ENCODE measurements around the gene CERKL. TPM values are rescaled to one million over a fixed set of nuclear protein-coding genes. Genes with fewer than 3 reads are reported as not detected.

The CERKL gene
- total and polyA plus RNA-seq, 9 of the 15 experiments (the other 6 are each of a cell fraction or from before 2014, with no cell fraction given), result 0.04 to 0.08 TPM; not detected in 7

DNA sequence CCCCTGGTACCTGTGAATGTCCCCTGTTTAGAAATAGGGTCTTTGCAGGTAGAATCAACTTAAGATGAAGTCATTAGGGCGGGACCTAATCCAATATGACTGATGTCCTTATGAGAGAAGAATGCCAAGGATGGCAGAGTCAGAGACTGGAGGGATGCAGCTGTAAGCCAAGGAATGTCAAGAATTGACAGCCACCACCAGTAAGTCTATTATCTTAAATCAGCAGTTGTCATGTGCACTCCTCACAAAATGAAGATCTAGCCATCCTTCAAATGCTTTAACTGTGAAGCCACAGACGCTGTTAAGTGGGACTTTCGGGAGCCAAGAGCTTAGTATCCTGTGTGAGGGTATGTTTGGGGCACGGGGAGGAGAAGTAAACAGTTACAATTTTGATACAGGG is 116.5 kb downstream of the CERKL start:
- Histone ChIP-seq H3K79me2 (ENCODE audit: control insufficient read depth, insufficient read depth, low read length) (no peaks in the 10 kb centered on the region), H3K27ac (ENCODE audit: extremely low read depth, low read depth, low read length) (no peak overlapping the region), H2AFZ (ENCODE audit: low read depth, low read length) (no peak overlapping the region), H3K27me3 (ENCODE audit: control insufficient read depth in 2 of 2, insufficient read depth in 2 of 2, low read length in 2 of 2) (no peaks in the 10 kb centered on the region), H3K4me3 (no peak overlapping the region), H4K20me1 (replicated peaks; ENCODE audit: control insufficient read depth, insufficient read depth, low read length) (no peaks in the 10 kb centered on the region), H3K4me2 (ENCODE audit: insufficient read depth, low read length) (no peak overlapping the region), H3K36me3 (ENCODE audit: control insufficient read depth, insufficient read depth, low read length) (no peaks in the 10 kb centered on the region), H3K9ac (ENCODE audit: insufficient read depth in 1 of 2, low read depth in 2 of 2, low read length in 2 of 2) (no peak overlapping the region), H3K9me1 (ENCODE audit: control insufficient read depth, insufficient read depth, low read length) (no peaks in the 10 kb centered on the region), H3K4me1 (replicated peaks in 1 of 2; ENCODE audit: control insufficient read depth in 2 of 2, insufficient read depth in 2 of 2, low read length in 2 of 2) (no peaks in the 10 kb centered on the region), H3K9me3 (replicated peaks; ENCODE audit: control insufficient read depth, insufficient read depth, low read depth, low read length) (no peaks in the 10 kb centered on the region; the same call in 1 of the 2 replicates)
- BruUV-seq (replicated peaks), result no TSS peak
- TF ChIP-seq, protein P1, sequence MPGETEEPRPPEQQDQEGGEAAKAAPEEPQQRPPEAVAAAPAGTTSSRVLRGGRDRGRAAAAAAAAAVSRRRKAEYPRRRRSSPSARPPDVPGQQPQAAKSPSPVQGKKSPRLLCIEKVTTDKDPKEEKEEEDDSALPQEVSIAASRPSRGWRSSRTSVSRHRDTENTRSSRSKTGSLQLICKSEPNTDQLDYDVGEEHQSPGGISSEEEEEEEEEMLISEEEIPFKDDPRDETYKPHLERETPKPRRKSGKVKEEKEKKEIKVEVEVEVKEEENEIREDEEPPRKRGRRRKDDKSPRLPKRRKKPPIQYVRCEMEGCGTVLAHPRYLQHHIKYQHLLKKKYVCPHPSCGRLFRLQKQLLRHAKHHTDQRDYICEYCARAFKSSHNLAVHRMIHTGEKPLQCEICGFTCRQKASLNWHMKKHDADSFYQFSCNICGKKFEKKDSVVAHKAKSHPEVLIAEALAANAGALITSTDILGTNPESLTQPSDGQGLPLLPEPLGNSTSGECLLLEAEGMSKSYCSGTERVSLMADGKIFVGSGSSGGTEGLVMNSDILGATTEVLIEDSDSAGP (CRISPR knock-in tag; IDR thresholded peaks at IDR 0.05), result no peak
- TF ChIP-seq ZNF444 (CRISPR knock-in tag; IDR thresholded peaks at IDR 0.05) (no peak), SAFB2 (IDR thresholded peaks at IDR 0.05; ENCODE audit: borderline replicate concordance, low read depth, low read length, severe bottlenecking) (no peak), ZKSCAN3 (CRISPR knock-in tag; IDR thresholded peaks at IDR 0.05) (no peak), TAF1 (IDR thresholded peaks at IDR 0.05; ENCODE audit: control insufficient read depth, extremely low read depth, insufficient read depth, low read length, severe bottlenecking) (no peak)
- in situ Hi-C loops (cut with MboI) (no loop called here), intact Hi-C loops (cut with micrococcal nuclease) (no loop called here)
- no peak for DNase-seq (ENCODE audit: extremely low read depth in 1 of 4, low spot score in 3 of 4)
- ATAC-seq, result no peak
- POLR2A ChIA-PET, result no interaction called here
- WGBS (ENCODE audit: insufficient coverage, low coverage, missing lambda C conversion rate), result 1% methylated on average over 4 of the region's 4 CpGs
- CTCF ChIA-PET (ENCODE audit: low intra/inter-chr PET ratio), result no interaction called here
- no peak for FAIRE-seq

All from K562 (cell line).